ENCODE measurements around the gene REN. TPM values are rescaled to one million over a fixed set of nuclear protein-coding genes. Genes with fewer than 3 reads are reported as not detected.

The REN gene
- total and polyA plus RNA-seq, 2 of the 13 experiments (the other 11 are each of a cell fraction or from before 2014, with no cell fraction given) = not detected

- no peak for TF ChIP-seq POGZ (CRISPR knock-in tag; IDR thresholded peaks at IDR 0.05)
- TF ChIP-seq ZNF773 (CRISPR knock-in tag; IDR thresholded peaks at IDR 0.05; ENCODE audit: borderline replicate concordance) = no peak
- TF ChIP-seq ZNF3 (CRISPR knock-in tag; IDR thresholded peaks at IDR 0.05) = no peak
- TF ChIP-seq ZBTB8A (CRISPR knock-in tag; IDR thresholded peaks at IDR 0.05; ENCODE audit: borderline replicate concordance, low read depth) = no peak
- TF ChIP-seq ZNF275 (CRISPR knock-in tag; IDR thresholded peaks at IDR 0.05; ENCODE audit: borderline replicate concordance) = no peak
- no peak for TF ChIP-seq TBL1XR1 (IDR thresholded peaks at IDR 0.05; ENCODE audit: borderline replicate concordance, low read length, partially characterized antibody)
- no peak for TF ChIP-seq TCF12 (IDR thresholded peaks at IDR 0.05)
- TF ChIP-seq TCF12 (CRISPR knock-in tag; IDR thresholded peaks at IDR 0.05) = no peak
- no peak for TF ChIP-seq NCOA1 (CRISPR knock-in tag; IDR thresholded peaks at IDR 0.05)
- TF ChIP-seq KDM3A (CRISPR knock-in tag; IDR thresholded peaks at IDR 0.05; ENCODE audit: low read depth) = 0 out of 2 replicates have a peak, but pooled peaks have one; percentile 49
- TF ChIP-seq NCOA2 (CRISPR knock-in tag; IDR thresholded peaks at IDR 0.05) = peak; percentile 15; the same call in 1 of the 2 replicates
- no peak for TF ChIP-seq RNF2 (conservative IDR thresholded peaks at IDR 0.05; ENCODE audit: low read depth)
- no peak for TF ChIP-seq ZNF383 (CRISPR knock-in tag; IDR thresholded peaks at IDR 0.05; ENCODE audit: borderline replicate concordance)
- TF ChIP-seq IRF9 (CRISPR knock-in tag; IDR thresholded peaks at IDR 0.05; ENCODE audit: borderline replicate concordance) = no peak
- TF ChIP-seq HOXA5 (CRISPR knock-in tag; IDR thresholded peaks at IDR 0.05) = no peak
- 0 out of 2 replicates have a peak, but pooled peaks have one; percentile 7 for TF ChIP-seq BCL6 (CRISPR knock-in tag; IDR thresholded peaks at IDR 0.05)
- no peak for TF ChIP-seq ATRX (CRISPR knock-in tag; IDR thresholded peaks at IDR 0.05; ENCODE audit: borderline replicate concordance)
- TF ChIP-seq SIX4 (CRISPR knock-in tag; IDR thresholded peaks at IDR 0.05) = no peak
- 0 out of 2 replicates have a peak, but pooled peaks have one; percentile 17 for TF ChIP-seq SMAD3 (CRISPR knock-in tag; IDR thresholded peaks at IDR 0.05)
- TF ChIP-seq SMARCC2 (IDR thresholded peaks at IDR 0.05) = no peak
- TF ChIP-seq SAP130 (CRISPR knock-in tag; IDR thresholded peaks at IDR 0.05; ENCODE audit: low read depth) = peak; percentile 38; the same call in 1 of the 2 replicates
- TF ChIP-seq ZNF318 (CRISPR knock-in tag; IDR thresholded peaks at IDR 0.05) = no peak
Measured at GRCh38 chr1:204162494-204163074, 3.6 kb downstream of the REN start (continued).

Measured in HepG2 (cell line).